ENCODE measurements around the gene SPNS3.

The SPNS3 gene

GRCh38 chr17:4532860-4533522 lies 99.3 kb downstream of the SPNS3 start:
- no peak for DNase-seq

DNA sequence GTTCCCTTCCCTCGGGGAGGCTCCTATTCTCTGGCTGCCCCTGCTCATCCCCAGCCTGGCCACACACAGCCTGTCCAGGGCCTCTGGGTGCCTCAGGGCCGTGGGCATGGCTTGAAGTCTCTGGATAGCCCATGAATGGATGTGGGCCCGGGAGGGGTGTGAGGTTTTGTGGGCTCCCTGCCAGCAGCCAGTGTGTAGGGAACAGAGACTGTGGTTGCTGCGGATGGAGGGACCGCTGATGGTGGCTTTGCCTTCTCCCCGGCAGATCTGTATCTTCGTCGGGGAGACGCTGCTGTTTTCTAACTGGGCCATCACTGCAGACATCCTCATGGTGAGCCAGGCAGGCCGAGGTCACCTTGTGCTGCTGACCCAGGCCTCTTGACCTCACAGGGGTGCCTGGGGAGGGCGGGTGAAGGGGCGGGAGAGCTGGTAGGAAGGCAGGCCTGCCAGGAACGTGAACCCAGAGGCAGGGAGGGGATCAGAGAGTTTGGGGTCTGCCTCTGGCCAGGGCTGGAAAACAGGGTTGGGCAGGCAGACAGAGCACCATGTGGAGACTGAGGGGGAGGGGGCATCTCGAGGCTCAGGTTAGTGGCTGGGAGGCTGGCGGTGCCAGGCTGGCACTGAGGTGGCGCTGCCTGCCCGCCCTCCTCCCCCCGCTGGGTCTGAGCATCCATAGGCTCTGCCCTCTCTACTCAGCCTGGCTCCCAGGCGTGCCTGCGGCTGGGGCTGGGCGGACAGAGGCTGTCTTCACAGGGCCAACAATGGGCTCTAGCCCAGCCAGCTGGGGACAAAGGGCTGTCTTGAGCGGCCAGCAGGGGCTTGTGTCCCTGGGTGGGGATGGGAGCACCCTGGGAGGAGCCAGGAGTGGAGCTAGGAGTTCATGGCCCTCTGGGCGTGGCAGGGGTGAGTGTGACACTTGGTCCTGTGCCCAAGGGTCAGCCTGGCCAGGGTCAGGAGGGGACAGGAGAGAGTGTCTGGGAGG lies 100.1 kb downstream of the SPNS3 start:
- DNase-seq: no peak

- DNase-seq: no peak
Observed at GRCh38 chr17:4534515-4534914, 100.8 kb downstream of the SPNS3 start.

DNA sequence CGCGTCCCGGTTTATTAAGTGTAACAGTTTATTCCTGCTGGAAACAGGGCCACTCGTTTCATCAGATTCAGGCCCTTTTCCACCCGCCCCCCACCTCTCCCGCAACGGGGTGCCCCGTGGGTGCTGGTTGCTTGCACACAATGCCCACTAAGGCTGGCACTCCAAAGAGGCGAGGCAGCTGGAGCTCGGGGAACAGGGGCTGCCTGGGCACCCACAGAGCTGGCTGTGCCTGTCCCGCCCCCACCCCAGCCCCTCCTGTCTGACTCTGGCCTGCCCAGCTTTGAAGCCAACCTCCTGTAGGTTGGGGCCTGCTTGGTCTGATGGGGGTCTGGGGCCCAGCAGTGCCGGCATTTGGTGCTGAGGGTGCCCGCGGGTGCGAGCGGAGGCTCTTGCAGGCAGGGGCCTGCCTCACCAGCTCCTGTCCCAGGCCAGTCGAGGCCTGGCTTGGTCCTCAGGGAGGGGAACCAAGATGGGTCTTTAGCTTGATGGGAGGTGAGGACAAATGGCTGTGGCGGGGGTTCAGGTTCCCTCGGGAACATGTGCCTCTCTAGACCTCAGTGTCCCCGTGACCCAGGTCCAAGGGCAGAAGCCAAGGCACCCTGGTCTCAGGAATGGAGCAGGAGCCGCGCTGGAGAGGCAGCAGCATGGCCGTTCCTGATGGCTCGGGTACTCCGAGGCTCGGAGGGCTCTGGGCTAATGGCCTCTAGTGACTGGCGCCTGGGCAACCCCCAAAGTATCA lies 101.4 kb downstream of the SPNS3 start:
- no peak for DNase-seq

- no peak for DNase-seq
Observed at GRCh38 chr17:4535667-4536258, 102.0 kb downstream of the SPNS3 start.

DNA sequence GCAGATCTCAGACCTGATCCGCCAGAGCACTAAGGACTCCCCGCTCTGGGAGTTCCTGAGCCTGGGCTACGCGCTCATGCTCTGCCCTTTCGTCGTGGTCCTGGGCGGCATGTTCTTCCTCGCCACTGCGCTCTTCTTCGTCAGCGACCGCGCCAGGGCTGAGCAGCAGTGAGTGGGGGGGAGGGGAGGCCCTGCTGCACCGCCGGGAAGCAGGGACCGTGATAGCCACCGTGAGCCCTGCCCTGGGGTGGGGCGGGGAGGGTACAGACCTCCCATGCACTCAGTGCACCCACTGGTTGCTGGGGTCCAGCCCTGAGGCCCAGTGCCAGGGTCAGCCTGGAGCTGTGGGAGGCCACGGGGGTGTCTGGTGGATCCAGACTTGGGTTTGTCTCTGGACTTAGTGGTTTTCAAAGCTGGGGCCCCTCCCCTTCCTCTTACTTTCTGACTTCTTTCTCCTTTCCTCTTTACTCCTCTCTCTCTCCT lies 102.6 kb downstream of the SPNS3 start:
- no peak for DNase-seq

DNA sequence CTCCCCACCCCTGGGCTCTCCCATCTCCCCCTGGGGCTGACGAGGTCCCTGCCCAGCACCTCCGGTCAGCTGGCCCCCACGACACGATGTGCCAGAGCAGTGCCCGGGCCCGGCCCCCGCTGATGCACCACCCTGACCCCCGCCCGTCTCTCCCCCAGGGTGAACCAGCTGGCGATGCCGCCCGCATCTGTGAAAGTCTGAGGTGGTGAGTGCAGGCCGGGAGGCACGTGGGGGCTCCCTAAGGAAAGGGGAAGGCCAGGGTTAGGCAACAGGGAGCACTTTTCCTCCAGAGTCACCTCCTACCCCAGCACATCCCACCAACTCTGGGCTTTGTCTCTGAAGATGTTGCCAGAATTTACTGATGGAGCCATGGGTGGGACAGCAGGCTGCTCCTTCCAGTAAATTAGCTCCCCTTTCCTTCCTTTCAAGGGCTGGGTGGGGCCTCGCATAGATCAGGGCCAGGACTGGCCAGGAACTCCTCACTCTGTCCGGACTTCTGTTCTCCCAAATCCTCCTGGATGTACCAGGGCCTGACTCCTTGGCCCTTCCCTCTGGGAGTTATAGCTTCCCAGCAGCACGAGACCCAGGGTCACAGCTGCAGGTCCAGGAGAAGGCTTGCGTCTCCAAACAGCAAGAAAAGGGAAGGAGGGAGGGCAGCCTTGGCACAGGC lies 103.1 kb downstream of the SPNS3 start:
- DNase-seq: no peak

Measured in SHP77 treated with DMSO at 0.1 percent for 48 hours (cell line).